Smooth muscle cell (in vitro differentiated cells): ENCODE data around the gene DDX39B. TPM values are rescaled to one million over a fixed set of nuclear protein-coding genes. Genes with fewer than 3 reads are reported as not detected.
"Not testable (repeated sequence)": the region's sequence is repeated elsewhere in the genome, so short reads cannot be mapped to it uniquely, and the experiment has no call there.

ENCODE experiments used
- DNase-seq: peaks from one replicate; lab custom pipeline; 2025; ENCODE audit not compliant: unreplicated experiment; lab: John Stamatoyannopoulos, UW
- H2AFZ ChIP-seq: fragments of 200-600 bp; sonication (generic); 2 replicates; pipeline ENCODE4 v1.6.0; 2016; ENCODE audit warnings: antibody characterized with exemption, low read depth, mild to moderate bottlenecking
- H3F3A ChIP-seq: fragments of 200-600 bp; sonication (generic); 2 replicates; pipeline ENCODE4 v1.6.0; 2017; ENCODE audit warnings: antibody characterized with exemption, low read depth
- H3K27ac ChIP-seq: fragments of 200-600 bp; sonication (generic); 2 replicates; pipeline ENCODE4 v1.5.1; 2016; ENCODE audit warnings: low read depth, mild to moderate bottlenecking
- H3K27me3 ChIP-seq: fragments of 200-600 bp; sonication (generic); 2 replicates; pipeline ENCODE4 v1.6.1; 2016; ENCODE audit warnings: low read depth, mild to moderate bottlenecking
- H3K36me3 ChIP-seq: fragments of 200-600 bp; sonication (generic); 2 replicates; pipeline ENCODE4 v1.5.1; 2016; ENCODE audit warnings: low read depth
- H3K4me1 ChIP-seq: fragments of 200-600 bp; sonication (generic); 2 replicates; pipeline ENCODE4 v1.5.1; 2016; ENCODE audit warnings: low read depth
- H3K4me2 ChIP-seq: fragments of 200-600 bp; sonication (generic); 2 replicates; pipeline ENCODE4 v1.6.0; 2016; ENCODE audit warnings: mild to moderate bottlenecking
- H3K4me3 ChIP-seq: fragments of 200-600 bp; sonication (generic); 2 replicates; pipeline ENCODE4 v1.5.1; 2016; ENCODE audit warnings: mild to moderate bottlenecking
- H3K79me2 ChIP-seq: fragments of 200-600 bp; sonication (generic); 2 replicates; pipeline ENCODE4 v1.6.0; 2016; ENCODE audit warnings: low read depth, mild to moderate bottlenecking
- H3K9ac ChIP-seq: fragments of 200-600 bp; sonication (generic); 2 replicates; pipeline ENCODE4 v1.6.0; 2016; ENCODE audit warnings: low read depth
- H3K9me3 ChIP-seq: fragments of 200-600 bp; sonication (generic); replicated peaks from 2 replicates; pipeline ENCODE4 v1.5.1; 2016; ENCODE audit warnings: low read depth
- H4K20me1 ChIP-seq: fragments of 200-600 bp; sonication (generic); 2 replicates; pipeline ENCODE4 v1.6.0; 2016; ENCODE audit warnings: low read depth
- CTCF ChIP-seq: fragments of 200-600 bp; sonication (generic); IDR thresholded peaks from 2 replicates; pipeline ENCODE4 v1.5.1; 2017; ENCODE audit warnings: borderline replicate concordance, mild to moderate bottlenecking, antibody characterized with exemption; ENCODE audit not compliant: insufficient read depth, poor library complexity, severe bottlenecking
- whole genome bisulfite sequencing: methylation state at CpG from one replicate; pipeline ENCODE4 v1.1.7; 2016; ENCODE audit warnings: low lambda C conversion rate; 5-methylcytosine and 5-hydroxymethylcytosine counted together
- polyA plus RNA-seq: library from polyadenylated mRNA; unstranded; fragments of >200 nt; fragmentation: Nextera tagmentation; extraction: Ambion mirVana; gene quantifications from 2 replicates; pipeline ENCODE4 v1.2.1, GENCODE V29; 2016
- total RNA-seq: library from RNA; depleted of rRNA; stranded (reverse); fragments of >200 nt; gene quantifications from 2 replicates; pipeline ENCODE4 v1.2.3, GENCODE V29; 2014

DDX39B gene
- total and polyA plus RNA-seq, 2 experiments from 2014 or later, result 117 to 153 TPM

GRCh38 chr6:31558318-31558625 is 16.5 kb upstream of the DDX39B start:
- Histone ChIP-seq H3K4me1 (peaks cover 6% of the 10 kb centered on the region), H3K27ac (peak overlapping the region; percentile 89), H3K36me3 (no peaks in the 10 kb centered on the region), H4K20me1 (no peaks in the 10 kb centered on the region), H2AFZ (no peak overlapping the region), H3K9ac (no peak overlapping the region), H3K27me3 (no peaks in the 10 kb centered on the region), H3K79me2 (peaks cover 16% of the 10 kb centered on the region), H3K4me2 (no peak overlapping the region), H3K4me3 (no peak overlapping the region), H3F3A (peaks cover 16% of the 10 kb centered on the region), H3K9me3 (no peaks in the 10 kb centered on the region)
- no peak for DNase-seq
- 96% methylated on average over 8 of the region's 8 CpGs for WGBS
- TF ChIP-seq CTCF, result no peak

GRCh38 chr6:31557443-31558317 is 15.9 kb upstream of the DDX39B start:
- no peaks in the 10 kb centered on the region for H3K36me3 ChIP-seq
- peaks cover 6% of the 10 kb centered on the region for H3K4me1 ChIP-seq
- H3F3A ChIP-seq, result peaks cover 16% of the 10 kb centered on the region
- no peaks in the 10 kb centered on the region for H4K20me1 ChIP-seq
- H3K27ac ChIP-seq, result peak overlapping the region; percentile 89
- TF ChIP-seq CTCF, result no peak
- no peak overlapping the region for H3K4me3 ChIP-seq
- H2AFZ ChIP-seq, result no peak overlapping the region
- H3K9ac ChIP-seq, result no peak overlapping the region
- WGBS, result 87% methylated on average over 24 of the region's 24 CpGs
- peaks cover 16% of the 10 kb centered on the region for H3K79me2 ChIP-seq
- no peak for DNase-seq
- no peaks in the 10 kb centered on the region for H3K9me3 ChIP-seq
- no peak overlapping the region for H3K4me2 ChIP-seq
- no peaks in the 10 kb centered on the region for H3K27me3 ChIP-seq

DNA sequence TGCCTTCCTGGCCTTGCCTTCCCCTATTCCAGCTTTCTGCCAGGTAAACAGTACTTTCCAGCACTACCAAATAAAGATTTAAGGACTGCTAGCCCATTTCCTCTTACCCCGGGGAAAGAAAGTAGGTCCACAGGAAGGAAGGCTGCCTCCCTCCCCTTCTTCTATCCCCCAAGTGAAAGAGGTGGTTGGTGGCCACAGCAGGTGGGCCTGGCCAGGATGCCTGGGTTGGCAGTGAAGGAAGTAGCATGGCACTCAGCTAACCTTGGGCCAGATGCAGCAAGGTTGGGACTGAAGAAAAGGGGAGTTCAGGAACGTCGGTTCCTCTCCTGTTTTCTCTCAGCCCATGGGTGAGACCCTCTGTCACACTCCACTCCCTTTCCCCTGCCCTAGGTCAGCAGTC is 14.5 kb upstream of the DDX39B start:
- no peak for DNase-seq
- Histone ChIP-seq H3K36me3 (no peaks in the 10 kb centered on the region), H2AFZ (no peak overlapping the region), H4K20me1 (no peaks in the 10 kb centered on the region), H3K79me2 (peaks cover 28% of the 10 kb centered on the region), H3K27me3 (no peaks in the 10 kb centered on the region), H3K4me3 (no peak overlapping the region), H3F3A (peaks cover 15% of the 10 kb centered on the region), H3K9me3 (no peaks in the 10 kb centered on the region), H3K9ac (no peak overlapping the region), H3K4me1 (peaks cover 6% of the 10 kb centered on the region), H3K27ac (no peak overlapping the region), H3K4me2 (no peak overlapping the region)
- WGBS, result 98% methylated on average over 3 of the region's 3 CpGs
- no peak for TF ChIP-seq CTCF

DNA sequence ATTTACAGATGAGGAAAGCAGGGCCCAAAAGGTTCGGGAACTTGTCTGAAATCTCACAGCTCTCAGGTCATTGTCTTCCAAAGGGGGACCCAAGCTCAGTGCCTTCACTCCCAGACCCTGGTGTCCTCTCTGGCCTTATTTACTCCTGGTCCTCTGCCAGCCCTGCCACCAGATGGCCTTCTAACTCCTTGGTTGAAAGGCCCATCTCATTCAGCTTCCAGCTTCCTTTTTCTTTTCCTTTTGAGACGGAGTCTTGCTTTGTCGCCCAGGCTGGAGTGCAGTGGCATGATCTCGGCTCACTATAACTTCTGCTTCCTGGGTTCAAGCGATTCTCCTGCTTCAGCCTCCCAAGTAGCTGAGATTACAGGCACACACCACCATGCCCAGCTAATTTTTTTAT is 9.6 kb upstream of the DDX39B start:
- not testable (repeated sequence) for H3K27ac ChIP-seq, H3K4me3 ChIP-seq, H3K36me3 ChIP-seq, H3F3A ChIP-seq, H3K9ac ChIP-seq, H3K9me3 ChIP-seq, H4K20me1 ChIP-seq, H3K4me2 ChIP-seq, DNase-seq, H3K27me3 ChIP-seq, H2AFZ ChIP-seq
- peak; percentile 56 for TF ChIP-seq CTCF
- Histone ChIP-seq H3K79me2 (peaks cover 45% of the 10 kb centered on the region), H3K4me1 (peaks cover 12% of the 10 kb centered on the region)
- 57% methylated on average over 5 of the region's 5 CpGs for WGBS
